ENCODE data around the gene CCDC69.

GRCh38 chr5:151205411-151205810, 18.5 kb downstream of the CCDC69 start:
- TF ChIP-seq, protein P1, sequence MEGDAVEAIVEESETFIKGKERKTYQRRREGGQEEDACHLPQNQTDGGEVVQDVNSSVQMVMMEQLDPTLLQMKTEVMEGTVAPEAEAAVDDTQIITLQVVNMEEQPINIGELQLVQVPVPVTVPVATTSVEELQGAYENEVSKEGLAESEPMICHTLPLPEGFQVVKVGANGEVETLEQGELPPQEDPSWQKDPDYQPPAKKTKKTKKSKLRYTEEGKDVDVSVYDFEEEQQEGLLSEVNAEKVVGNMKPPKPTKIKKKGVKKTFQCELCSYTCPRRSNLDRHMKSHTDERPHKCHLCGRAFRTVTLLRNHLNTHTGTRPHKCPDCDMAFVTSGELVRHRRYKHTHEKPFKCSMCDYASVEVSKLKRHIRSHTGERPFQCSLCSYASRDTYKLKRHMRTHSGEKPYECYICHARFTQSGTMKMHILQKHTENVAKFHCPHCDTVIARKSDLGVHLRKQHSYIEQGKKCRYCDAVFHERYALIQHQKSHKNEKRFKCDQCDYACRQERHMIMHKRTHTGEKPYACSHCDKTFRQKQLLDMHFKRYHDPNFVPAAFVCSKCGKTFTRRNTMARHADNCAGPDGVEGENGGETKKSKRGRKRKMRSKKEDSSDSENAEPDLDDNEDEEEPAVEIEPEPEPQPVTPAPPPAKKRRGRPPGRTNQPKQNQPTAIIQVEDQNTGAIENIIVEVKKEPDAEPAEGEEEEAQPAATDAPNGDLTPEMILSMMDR (IDR thresholded peaks at IDR 0.05) = no peak
- no peak for TF ChIP-seq POLR2A (IDR thresholded peaks at IDR 0.05; ENCODE audit: low read depth)
- no peak for TF ChIP-seq EP300 (IDR thresholded peaks at IDR 0.05)

Data from esophagus muscularis mucosa (tissue), 4 donors.